Retina (tissue), 1 donor: ENCODE data around the gene C19orf44.
"Not testable (repeated sequence)": the region's sequence is repeated elsewhere in the genome, so short reads cannot be mapped to it uniquely, and the experiment has no call there.

Experiments used
- DNase-seq: peaks from one replicate; pipeline ENCODE4 v3.0.0-alpha.2; 2016

The C19orf44 gene

DNA sequence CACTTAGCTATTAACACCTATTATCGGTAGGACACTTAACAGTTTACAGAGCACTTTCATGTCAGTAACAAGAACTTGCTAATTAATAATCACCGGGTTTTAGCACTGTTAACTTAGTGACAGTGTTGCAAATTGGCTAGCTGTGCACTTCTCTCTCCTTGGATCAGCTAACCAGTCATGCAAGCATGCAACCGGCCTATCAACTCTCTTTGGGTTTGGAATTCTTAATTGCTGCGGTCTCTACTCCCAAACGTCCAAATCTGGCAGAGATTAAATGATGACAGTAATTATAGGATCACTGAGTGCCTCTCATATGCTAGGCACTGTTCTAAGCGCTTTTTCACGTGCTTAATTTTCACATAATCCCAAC is 25.7 kb upstream of the C19orf44 start:
- DNase-seq = no peak

DNA sequence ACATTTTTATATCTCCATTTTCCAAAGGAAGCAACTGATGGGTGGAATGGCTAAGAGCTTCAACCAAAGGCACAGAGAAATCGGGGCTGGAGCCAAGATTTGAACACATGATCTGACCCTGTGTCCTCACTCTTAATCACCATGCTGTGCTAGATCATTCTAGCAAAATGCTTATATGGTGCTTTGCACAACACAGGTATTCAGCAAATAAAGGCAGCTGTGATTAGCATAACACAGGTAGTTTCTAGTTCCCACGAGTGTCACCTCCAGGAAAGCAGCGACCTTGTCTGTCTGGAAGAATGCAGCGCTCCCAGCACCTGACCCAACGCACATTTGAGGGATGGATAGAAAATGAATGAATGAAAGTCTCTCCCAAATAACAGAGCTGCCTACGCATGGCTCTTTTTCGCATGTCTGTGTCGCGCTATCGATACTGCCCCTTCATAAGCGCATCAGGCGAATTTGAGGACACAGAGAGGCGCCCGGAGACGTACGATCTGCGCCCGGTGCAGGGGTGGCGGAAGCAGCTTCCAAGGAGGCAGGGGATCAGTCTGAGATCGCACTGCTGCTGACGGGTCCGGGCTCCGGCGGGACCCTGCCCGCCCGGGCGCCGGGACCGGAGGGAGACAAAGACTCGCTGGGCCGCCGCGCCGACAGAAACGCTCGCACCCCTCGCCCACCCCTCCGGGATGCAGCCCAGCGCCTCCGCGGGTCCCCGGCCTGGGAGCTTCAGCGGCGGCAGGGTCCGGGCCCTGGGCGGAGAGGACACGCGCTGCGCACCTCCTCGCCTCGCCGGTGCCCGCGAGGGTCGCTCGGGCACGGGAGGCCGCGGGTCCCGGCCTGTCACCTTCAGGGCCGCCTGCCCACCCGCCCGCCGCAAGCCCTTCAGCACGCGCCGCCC is 25.0 kb upstream of the C19orf44 start:
- DNase-seq = peak; percentile 62

DNA sequence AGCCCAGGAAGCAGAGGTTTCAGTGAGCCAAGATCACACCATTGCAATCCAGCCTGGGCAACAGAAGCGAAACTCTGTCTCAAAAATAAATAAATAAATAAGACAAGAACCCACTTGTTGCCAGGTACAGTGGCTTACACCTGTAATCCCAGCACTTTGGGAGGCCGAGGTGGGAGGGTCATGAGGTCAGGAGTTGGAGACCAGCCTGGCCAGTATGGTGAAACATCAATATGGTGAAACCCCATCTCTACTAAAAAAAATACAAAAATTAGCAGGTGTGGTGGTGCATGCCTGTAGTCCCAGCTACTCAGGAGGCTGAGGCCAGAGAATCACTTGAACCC is 23.7 kb upstream of the C19orf44 start:
- not testable (repeated sequence) for DNase-seq

DNA sequence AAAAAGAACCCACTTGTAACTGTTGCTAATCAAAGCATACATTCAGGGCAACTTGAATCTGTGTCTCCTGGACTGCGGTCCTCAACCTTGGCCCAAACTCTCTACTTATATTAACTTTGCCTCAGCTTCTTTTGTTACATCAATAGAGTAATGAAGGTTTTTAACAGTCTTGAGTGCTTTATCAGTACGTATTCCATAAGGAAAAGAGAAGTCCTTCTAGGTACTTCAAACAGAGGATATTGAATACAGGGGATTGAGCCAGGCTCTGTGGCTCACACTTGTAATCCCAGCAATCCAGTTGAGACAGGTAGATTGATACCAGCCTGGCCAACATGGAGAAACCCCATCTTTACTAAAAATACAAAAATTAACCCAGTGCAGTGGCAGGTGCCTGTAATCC is 23.2 kb upstream of the C19orf44 start:
- DNase-seq = no peak

DNA sequence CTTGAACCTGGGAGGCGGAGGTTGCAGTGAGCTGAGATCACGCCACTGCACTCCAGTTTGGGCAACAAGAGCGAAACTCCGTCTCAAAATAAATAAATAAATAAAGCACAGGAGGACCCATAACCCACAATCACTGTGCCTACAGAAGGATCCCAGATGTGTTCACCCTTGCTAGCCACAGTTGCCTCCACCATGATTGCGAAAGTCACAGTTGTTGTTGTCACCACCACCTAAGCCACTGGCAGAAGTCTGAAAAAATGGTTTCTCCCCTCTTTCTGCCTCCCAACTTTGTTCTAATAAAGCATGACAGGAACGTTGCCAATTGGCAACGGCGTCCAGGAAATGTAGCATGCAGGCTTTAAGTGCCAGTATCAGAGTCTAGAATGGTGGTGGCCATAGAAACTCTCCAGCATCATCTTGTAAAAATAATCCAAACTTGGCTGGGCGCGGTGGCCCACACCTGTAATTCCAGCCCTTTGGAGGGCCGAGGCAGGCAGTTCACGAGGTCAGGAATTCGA is 22.3 kb upstream of the C19orf44 start:
- DNase-seq = no peak

DNA sequence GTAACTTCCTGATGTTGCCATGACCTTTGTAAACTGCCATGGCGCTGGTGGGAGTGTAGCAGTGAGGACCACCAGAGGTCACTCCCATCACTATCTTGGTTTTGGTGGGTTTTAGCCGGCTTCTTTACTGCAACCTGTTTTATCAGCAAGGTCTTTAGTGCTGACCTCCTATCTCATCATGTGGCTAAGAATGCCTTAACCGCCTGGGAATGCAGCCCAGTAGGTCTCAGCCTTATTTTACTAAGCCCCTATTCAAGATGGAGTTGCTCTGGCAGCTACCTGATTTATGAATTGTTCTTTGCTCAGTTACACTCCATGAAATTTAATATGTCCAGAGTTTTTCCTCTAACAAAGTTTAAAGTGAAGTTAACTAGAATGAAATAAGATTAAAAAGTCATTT is 19.8 kb upstream of the C19orf44 start:
- DNase-seq = no peak

DNA sequence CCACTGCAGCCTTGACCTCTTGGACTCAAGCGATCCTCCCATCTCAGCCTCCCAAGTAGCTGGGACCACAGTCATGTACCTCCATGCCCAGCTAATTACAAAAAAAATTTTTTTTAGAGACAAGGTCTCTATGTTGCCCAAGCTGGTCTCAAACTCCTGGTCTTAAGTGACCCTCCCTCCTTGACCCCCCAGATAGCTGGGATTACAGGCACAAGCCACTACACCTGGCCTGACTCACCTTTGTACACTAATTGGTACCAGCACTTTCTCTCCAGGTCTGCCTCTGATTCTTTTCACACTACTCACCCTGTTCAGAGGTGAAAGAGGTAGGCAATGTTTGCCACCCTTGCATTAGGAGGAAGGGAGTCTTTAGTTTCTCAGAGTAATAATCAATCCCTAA is 18.9 kb upstream of the C19orf44 start:
- DNase-seq = no peak

DNA sequence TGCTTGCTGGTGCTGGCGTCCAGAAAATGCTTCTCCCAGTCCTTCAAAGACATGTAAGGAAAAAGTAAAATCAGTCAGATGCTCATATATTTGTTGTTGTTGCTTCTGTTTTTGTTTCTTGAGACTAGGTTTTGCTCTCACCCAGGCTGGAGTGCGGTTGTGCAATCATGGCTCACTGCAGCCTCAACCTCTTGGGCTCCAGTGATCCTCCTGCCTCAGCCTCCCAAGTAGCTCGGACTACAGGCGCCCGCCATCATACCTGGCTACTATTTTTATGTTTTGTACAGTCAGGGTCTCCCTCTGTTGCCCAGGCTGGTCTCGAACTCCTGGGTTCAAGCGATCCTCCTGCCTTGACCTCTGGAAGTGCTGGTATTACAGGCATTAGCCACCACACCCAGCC is 13.4 kb upstream of the C19orf44 start:
- DNase-seq = no peak

DNA sequence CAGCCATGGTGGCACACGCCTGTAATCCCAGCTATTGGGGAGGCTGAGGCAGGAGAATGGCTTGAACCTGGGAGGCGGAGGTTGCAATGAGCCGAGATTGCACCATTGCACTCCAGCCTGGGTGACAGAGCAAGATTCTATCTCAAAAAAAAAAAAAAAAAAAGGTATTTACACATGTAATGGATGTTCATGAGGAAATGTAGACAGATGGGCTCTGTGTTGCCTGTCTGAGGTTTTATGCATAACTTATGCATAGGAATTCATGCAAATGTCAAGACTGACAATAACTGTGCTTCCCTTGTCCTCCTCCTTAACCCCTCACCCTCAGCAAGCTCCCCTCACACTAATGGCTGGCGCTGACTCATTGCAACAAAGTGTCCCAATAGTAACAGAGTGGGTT is 9.7 kb upstream of the C19orf44 start:
- DNase-seq = not testable (repeated sequence)

DNA sequence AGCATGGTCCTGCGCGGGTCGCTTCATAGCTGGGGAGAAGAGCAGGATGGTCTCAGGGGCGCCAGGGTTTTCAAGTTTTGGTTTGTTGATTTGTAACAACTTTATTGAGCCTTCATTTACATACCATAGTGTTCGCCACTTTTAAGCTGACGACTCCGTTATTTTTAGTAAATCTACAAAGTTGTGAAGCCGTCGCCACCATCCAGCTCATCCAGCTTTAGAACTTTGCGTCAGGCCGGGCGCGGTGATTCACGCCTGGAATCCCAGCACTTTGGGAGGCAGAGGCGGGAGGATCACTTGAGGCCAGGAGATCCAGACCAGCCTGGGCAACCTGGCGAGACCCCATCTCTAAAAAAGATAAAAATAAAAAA is 404 bp downstream of the C19orf44 start:
- no peak for DNase-seq

DNA sequence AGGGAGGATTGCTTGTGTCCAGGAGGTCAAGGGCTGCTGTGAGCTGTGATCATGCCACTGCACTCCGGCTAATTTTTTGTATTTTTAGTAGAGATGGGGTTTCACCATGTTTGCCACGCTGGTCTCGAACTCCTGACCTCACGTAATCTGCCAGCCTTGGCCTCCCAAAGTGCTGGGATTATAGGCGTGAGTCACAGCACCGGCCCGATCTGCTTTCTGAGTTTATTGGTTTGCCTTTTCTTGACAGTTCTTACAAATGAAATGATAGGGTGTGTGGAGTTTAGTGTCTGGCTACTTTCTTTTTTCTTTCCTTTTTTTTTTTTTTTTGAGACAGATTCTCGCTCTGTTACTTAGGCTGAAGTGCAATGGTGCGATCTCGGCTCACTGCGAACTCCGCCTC is 848 bp downstream of the C19orf44 start:
- no peak for DNase-seq

DNA sequence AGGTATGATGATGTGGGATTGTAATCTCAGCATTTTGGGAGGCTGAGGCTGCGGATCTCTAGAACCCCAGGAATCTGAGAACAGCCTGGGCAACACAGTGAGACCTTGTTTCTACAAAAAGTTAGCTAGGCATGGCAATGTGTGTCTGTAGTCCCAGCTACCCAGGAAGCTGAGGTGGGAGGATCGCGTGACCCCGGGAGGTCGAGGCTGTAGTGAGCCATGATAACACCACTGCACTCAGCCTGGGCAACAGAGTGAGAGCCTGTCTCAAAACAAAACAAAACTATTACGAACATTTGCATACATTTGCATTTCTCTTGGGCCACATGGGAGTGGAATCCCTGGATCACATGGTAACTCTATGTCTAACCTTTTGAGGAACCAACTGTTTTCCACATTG is 1.6 kb downstream of the C19orf44 start:
- no peak for DNase-seq

DNA sequence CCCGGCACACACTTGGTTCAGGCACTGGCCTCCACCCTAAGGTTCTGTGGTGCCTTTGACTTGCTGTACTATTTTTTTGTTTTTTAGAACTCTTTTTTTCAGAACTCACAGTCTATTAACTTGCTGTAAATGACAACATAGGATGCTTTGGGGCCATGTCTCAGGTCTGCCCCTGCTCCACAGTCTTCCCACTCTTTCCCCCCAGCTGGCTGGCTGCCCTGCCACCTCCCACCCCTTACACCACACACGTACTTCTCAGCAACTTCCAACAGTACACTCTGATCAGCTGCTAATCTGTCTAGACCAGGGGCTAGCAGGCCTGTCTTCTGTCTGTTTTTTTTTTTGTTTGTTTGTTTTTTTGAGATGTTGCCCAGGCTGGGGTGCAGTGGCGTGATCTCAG is 8.1 kb downstream of the C19orf44 start:
- DNase-seq = no peak

DNA sequence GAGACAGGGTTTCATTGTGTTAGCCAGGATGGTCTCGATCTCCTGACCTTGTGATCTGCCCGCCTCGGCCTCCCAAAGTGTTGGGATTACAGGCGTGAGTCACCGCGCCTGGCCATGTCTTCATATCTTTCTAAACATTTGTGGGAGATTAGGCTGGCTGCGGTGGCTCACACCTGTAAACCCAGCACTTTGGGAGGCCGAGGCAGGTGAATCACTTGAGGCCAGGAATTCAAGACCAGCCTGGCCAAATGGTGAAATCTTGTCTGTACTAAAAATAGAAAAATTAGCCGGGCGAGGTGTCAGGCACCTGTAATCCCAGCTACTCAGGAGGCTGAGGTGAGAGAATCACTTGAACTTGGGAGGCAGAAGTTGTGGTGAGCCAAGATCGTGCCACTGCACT is 10.0 kb downstream of the C19orf44 start:
- not testable (repeated sequence) for DNase-seq

DNA sequence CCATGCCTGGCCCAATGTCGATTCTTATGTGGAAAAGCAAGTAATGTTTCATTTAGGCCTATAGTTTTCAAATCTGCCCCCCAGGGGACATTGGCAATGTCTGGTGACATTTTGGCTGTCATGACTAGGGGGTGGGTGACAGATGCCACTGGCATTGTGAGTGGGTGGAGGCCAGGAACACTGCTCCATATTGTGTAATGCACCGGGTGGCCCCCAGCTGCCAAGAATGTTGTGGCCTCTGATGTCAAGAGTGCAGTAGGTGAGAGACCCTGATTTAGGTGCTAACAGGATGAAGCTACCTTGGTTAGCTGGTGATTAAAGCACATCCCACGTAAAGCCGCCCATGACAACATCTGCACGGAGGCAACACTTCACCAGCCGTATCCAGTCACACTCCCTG is 10.8 kb downstream of the C19orf44 start:
- no peak for DNase-seq

DNA sequence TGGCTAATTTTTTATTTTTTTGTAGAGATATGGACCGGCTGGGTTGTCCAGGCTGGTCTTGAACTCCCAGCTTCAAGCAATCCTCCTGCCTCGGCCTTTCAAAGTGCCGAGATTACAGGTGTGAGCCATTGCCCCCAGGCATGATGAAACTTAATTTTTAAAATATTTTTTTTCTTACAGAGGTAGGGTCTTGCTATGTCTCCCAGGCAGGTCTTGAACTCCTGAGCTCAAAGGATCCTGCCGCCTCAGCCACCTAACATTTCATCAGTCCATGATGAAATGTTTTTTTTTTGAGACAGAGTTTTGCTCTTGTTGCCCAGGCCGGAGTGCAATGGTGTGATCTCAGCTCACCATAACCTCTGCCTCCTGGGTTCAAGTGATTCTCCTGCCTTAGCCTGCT is 12.4 kb downstream of the C19orf44 start:
- no peak for DNase-seq

DNA sequence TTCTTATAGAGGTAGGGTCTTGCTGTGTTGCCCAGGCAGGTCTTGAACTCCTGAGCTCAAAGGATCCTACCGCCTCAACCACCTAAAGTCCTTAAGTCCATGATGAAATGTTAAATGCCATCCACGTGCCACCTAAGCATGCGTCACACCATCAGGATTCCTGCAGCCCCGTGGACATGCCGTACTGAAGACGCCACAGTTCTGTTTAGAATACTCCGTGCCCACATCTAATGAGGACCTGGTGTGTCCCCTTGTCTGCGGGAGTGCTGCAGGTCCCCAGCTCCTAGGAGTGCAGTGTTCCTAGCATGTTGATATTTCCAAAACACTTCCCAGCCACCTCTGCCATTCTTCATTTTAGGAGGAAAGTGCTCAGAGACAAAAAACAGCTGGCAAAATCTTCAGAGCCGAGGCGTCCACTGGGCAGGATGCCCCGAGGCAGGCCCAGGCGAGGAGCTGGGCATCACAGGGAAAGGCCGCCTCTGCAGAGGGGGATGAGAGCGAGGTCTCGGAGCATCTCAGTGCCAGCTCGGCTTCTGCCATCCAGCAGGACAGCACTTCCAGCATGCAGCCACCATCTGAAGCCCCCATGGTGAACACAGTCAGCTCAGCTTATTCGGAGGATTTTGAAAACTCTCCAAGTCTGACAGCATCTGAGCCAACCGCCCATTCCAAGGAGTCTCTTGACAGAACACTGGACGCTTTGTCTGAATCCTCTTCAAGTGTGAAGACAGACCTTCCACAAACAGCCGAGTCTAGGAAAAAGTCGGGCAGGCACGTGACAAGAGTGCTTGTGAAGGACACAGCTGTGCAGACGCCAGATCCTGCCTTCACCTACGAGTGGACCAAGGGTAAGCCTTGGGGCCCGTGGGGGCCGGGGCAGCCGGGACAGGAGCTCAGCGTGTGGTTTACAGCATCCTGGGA is 13.2 kb downstream of the C19orf44 start:
- DNase-seq = no peak

DNA sequence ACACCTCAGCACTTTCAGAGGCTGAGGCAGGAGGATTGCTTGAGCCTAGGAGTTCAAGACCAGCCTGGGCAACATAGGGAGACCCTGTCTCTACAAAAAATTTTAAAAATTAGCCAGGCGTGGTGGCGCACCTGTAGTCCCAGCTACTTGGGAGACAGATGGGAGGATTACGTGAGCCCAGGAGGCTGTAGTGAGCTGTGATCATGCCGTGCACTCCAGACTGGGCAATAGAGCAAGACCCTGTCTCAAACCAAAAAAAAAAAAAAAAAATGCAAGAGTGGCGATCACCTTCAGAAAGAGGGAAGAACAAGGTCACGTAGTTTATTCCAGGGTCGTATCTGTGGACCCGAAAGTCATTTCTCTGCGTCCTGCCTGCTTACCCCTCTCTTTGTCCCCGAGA is 16.4 kb downstream of the C19orf44 start:
- DNase-seq = not testable (repeated sequence)

DNA sequence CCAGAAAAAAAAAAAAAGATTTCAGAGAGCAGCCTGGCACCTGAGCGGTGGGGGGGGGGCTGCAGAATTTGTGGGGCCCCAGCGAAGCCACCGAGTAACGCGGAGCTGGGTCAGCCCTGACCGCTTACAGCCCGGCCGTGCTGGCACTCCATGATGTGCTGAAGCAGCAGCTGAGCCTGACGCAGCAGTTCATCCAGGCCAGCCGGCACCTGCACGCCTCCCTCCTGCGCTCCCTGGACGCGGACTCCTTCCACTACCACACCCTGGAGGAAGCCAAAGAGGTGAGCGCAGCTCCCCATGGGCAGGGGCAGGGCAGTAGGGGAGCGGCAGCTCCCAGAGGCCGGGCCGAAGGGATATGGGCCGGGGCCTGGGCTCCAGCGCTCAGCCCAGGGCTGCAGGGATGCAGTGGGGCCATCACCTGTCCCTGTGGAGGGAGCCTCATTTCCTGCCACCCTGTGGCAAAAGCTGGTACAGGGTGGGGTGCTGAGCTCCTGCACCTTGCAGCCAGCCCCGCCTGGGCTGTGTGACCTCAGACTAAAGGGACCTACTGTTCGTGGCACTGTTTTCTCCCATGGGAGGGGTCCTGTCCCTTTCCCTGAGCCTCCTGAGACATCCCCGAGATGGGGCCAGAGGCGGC is 18.3 kb downstream of the C19orf44 start:
- no peak for DNase-seq

DNA sequence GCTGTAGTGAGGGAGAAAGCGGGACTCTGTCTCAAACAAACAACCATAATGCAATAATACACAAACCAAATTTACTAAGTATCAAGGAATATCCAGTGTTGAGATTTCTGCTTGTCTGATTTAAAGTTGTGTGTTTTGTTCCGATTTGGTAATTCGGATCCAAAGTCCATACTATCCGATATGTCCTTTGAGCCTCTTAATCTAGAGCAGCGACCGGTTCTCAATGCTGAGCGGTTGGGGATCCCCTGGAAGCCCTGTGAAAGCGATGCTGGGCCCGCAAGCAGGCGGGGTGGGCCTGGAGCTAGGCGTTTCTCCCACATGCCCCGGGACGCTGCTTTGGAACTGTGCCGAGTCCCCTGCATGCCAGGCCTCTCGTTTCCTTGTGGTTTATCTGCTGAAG is 20.2 kb downstream of the C19orf44 start:
- no peak for DNase-seq

DNA sequence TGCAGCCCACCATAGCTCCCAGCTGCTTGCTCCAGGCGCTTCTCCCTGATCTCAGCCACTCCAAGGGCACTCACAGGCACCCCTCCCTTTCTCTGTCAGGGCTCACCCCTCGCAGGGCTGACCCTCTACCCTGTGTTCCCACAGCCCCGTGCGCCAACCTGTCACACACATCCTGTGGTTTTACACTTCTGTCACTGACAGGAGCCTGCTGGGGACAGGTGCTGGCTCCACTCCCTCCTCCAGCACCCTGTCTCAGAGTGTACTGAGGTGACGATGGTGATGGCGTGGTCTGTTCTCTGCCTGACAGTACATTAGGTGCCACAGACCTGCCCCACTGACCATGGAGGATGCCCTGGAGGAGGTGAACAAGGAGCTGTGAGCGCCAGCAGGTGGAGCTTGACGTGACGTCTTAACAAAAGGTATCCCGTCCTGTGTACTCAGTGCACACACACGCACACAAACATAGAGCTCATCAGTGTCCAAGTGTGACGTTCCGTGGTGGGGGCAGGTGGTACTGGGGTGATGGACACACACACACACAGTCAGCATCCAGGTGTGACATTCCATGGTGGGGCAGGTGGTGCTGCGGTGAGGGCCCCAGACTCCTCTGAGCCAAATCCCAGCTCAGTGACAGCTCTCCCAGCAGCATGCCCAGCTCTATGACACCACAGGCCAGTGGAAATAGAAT is 20.9 kb downstream of the C19orf44 start:
- no peak for DNase-seq

DNA sequence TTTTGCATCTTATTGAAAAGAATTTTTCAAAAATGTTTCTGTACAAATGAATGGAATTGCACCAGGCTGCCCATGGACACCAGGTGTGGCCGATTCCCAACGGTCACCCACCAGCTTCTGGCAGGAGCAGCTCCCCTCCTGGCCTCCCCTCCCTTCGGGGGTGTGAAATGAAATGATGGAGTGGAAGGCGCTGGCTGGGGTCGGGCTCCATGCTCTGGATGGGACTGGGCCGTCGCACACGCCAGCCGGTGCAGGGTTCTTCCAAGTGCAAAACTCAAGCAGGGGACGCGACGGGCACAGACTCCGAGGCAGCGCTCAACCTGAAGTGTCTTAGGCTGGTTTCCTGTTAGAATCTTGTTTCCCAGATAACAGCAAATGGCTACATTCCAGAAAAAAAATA is 21.9 kb downstream of the C19orf44 start:
- no peak for DNase-seq
